Mucosa of rectum (tissue), 2 donors: ENCODE measurements around the gene PITRM1.

ENCODE experiments used
- H3K27ac ChIP-seq, 2 donors: one replicate each; pipeline ENCODE4 v1.7.0; 2013; ENCODE audit warnings: inconsistent platforms in 2 of 2, low read depth in 2 of 2, low read length in 2 of 2
- H3K27me3 ChIP-seq, 2 donors: one replicate each; pipeline ENCODE4 v1.7.0; 2013; ENCODE audit warnings: low read length in 2 of 2; ENCODE audit not compliant: control insufficient read depth in 2 of 2, insufficient read depth in 2 of 2
- H3K36me3 ChIP-seq, 2 donors: one replicate each; pipeline ENCODE4 v1.7.0; 2013; ENCODE audit warnings: low read length in 2 of 2; ENCODE audit not compliant: control insufficient read depth in 2 of 2, insufficient read depth in 2 of 2
- H3K4me1 ChIP-seq, 2 donors: one replicate each; pipeline ENCODE4 v1.7.0; 2013; ENCODE audit warnings: low read length in 2 of 2, mild to moderate bottlenecking in 1 of 2; ENCODE audit not compliant: control insufficient read depth in 2 of 2, insufficient read depth in 2 of 2
- H3K4me3 ChIP-seq, 2 donors: one replicate each; pipeline ENCODE4 v1.7.0; 2013; ENCODE audit warnings: low read length in 2 of 2
- H3K9ac ChIP-seq, 2 donors: one replicate each; pipeline ENCODE4 v1.7.0; 2013; ENCODE audit warnings: low read length in 2 of 2, low read depth in 1 of 2, mild to moderate bottlenecking in 1 of 2
- H3K9me3 ChIP-seq, 2 donors: one replicate each; pipeline ENCODE4 v1.7.0; 2013; ENCODE audit warnings: low read length in 2 of 2; ENCODE audit not compliant: control insufficient read depth in 2 of 2
- donor health status: healthy.
- donor health status: Normal muscosa, but diverticular disease.

Gene PITRM1

GRCh38 chr10:3167611-3168330, 4.8 kb downstream of the PITRM1 start:
- no peak overlapping the region for H3K4me3 ChIP-seq
- no peaks in the 10 kb centered on the region for H3K27me3 ChIP-seq
- peaks cover 52 to 65% of the 10 kb centered on the region in 2 donors for H3K36me3 ChIP-seq
- H3K27ac ChIP-seq, result no peak overlapping the region
- no peak overlapping the region for H3K9ac ChIP-seq
- no peaks in the 10 kb centered on the region for H3K9me3 ChIP-seq
- peaks cover 5 to 6% of the 10 kb centered on the region in 2 donors for H3K4me1 ChIP-seq

- Histone ChIP-seq H3K27ac (no peak overlapping the region), H3K9me3 (no peaks in the 10 kb centered on the region), H3K36me3 (peaks cover 57 to 70% of the 10 kb centered on the region in 2 donors), H3K4me3 (no peak overlapping the region), H3K9ac (no peak overlapping the region), H3K4me1 (peaks cover 5% of the 10 kb centered on the region in 2 donors), H3K27me3 (no peaks in the 10 kb centered on the region)
Measured at GRCh38 chr10:3166496-3167290, 5.9 kb downstream of the PITRM1 start.

GRCh38 chr10:3165196-3165595, 7.4 kb downstream of the PITRM1 start:
- no peak overlapping the region for H3K4me3 ChIP-seq
- H3K27me3 ChIP-seq, result no peaks in the 10 kb centered on the region
- H3K4me1 ChIP-seq, result no peaks in the 10 kb centered on the region
- H3K9me3 ChIP-seq, result no peaks in the 10 kb centered on the region
- no peak overlapping the region for H3K27ac ChIP-seq
- no peak overlapping the region for H3K9ac ChIP-seq
- H3K36me3 ChIP-seq, result peaks cover 58 to 81% of the 10 kb centered on the region in 2 donors

GRCh38 chr10:3163879-3164278, 8.7 kb downstream of the PITRM1 start:
- Histone ChIP-seq H3K36me3 (peaks cover 66 to 84% of the 10 kb centered on the region in 2 donors), H3K9me3 (no peaks in the 10 kb centered on the region), H3K27me3 (no peaks in the 10 kb centered on the region), H3K9ac (no peak overlapping the region), H3K4me1 (no peaks in the 10 kb centered on the region), H3K4me3 (no peak overlapping the region), H3K27ac (no peak overlapping the region)

- Histone ChIP-seq H3K27ac (no peak overlapping the region), H3K36me3 (peaks cover 73 to 83% of the 10 kb centered on the region in 2 donors), H3K9ac (no peak overlapping the region), H3K4me3 (no peak overlapping the region), H3K4me1 (no peaks in the 10 kb centered on the region), H3K27me3 (no peaks in the 10 kb centered on the region), H3K9me3 (no peaks in the 10 kb centered on the region)
Measured at GRCh38 chr10:3162533-3162932, 10.0 kb downstream of the PITRM1 start.

GRCh38 chr10:3159152-3159551, 13.4 kb downstream of the PITRM1 start:
- Histone ChIP-seq H3K9ac (no peak overlapping the region), H3K27me3 (no peaks in the 10 kb centered on the region), H3K4me1 (no peaks in the 10 kb centered on the region), H3K36me3 (peaks cover 69 to 72% of the 10 kb centered on the region in 2 donors), H3K4me3 (no peak overlapping the region), H3K9me3 (no peaks in the 10 kb centered on the region), H3K27ac (no peak overlapping the region)

- no peak overlapping the region for H3K27ac ChIP-seq
- no peak overlapping the region for H3K9ac ChIP-seq
- H3K9me3 ChIP-seq, result no peaks in the 10 kb centered on the region
- H3K36me3 ChIP-seq, result peaks cover 76 to 82% of the 10 kb centered on the region in 2 donors
- H3K4me1 ChIP-seq, result no peaks in the 10 kb centered on the region
- no peak overlapping the region for H3K4me3 ChIP-seq
- no peaks in the 10 kb centered on the region for H3K27me3 ChIP-seq
Measured at GRCh38 chr10:3154666-3155065, 17.9 kb downstream of the PITRM1 start.

- H3K27ac ChIP-seq, result no peak overlapping the region
- no peaks in the 10 kb centered on the region for H3K4me1 ChIP-seq
- no peaks in the 10 kb centered on the region for H3K27me3 ChIP-seq
- no peak overlapping the region for H3K9ac ChIP-seq
- no peak overlapping the region for H3K4me3 ChIP-seq
- H3K36me3 ChIP-seq, result peaks cover 76 to 77% of the 10 kb centered on the region in 2 donors
- H3K9me3 ChIP-seq, result no peaks in the 10 kb centered on the region
Measured at GRCh38 chr10:3152566-3152935, 20.0 kb downstream of the PITRM1 start.

- Histone ChIP-seq H3K9me3 (no peaks in the 10 kb centered on the region), H3K27ac (no peak overlapping the region), H3K36me3 (peaks cover 76 to 79% of the 10 kb centered on the region in 2 donors), H3K27me3 (no peaks in the 10 kb centered on the region), H3K4me1 (no peaks in the 10 kb centered on the region), H3K9ac (no peak overlapping the region), H3K4me3 (no peak overlapping the region)
Measured at GRCh38 chr10:3151889-3152565, 20.6 kb downstream of the PITRM1 start.

GRCh38 chr10:3150961-3151360, 21.6 kb downstream of the PITRM1 start:
- Histone ChIP-seq H3K4me1 (no peaks in the 10 kb centered on the region), H3K9ac (no peak overlapping the region), H3K27me3 (no peaks in the 10 kb centered on the region), H3K4me3 (no peak overlapping the region), H3K36me3 (peaks cover 75 to 80% of the 10 kb centered on the region in 2 donors), H3K27ac (no peak overlapping the region), H3K9me3 (no peaks in the 10 kb centered on the region)
